GM12874 (cell line): ENCODE results near the gene RAD23B.

Experiments
- TF ChIP-seq, protein P1 (sequence below): IDR thresholded peaks from 2 replicates; pipeline ENCODE4 v1.5.1; 2011; ENCODE audit warnings: low read depth, mild to moderate bottlenecking, control low read depth, low read length, moderate library complexity; ENCODE audit not compliant: insufficient read depth

RAD23B gene

DNA sequence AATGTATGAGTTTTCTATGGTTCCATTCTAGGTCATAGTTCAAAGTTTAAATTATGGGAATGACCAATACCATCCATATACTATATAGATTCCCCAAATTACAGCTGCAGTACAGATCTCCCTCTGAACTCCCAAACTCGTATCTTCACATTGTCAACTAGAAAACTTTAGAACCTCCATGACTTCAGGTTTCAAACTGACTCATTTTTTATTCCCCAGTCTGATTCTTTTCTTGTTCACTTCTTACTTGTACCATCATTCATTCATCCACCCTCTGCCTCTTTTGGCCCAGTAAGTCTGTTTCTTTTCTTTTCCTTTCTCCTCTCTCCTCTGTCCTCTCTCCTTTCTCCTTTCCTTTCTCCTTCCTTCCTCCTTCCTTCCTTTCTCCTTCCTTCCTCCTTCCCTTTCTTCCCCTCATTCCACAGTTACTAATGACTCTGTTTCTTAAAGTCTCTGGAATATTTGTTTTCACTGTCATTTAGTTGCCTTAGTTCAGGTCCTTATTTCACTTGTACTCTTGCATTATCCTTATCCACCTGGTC is 30.5 kb downstream of the RAD23B start:
- TF ChIP-seq, protein P1, sequence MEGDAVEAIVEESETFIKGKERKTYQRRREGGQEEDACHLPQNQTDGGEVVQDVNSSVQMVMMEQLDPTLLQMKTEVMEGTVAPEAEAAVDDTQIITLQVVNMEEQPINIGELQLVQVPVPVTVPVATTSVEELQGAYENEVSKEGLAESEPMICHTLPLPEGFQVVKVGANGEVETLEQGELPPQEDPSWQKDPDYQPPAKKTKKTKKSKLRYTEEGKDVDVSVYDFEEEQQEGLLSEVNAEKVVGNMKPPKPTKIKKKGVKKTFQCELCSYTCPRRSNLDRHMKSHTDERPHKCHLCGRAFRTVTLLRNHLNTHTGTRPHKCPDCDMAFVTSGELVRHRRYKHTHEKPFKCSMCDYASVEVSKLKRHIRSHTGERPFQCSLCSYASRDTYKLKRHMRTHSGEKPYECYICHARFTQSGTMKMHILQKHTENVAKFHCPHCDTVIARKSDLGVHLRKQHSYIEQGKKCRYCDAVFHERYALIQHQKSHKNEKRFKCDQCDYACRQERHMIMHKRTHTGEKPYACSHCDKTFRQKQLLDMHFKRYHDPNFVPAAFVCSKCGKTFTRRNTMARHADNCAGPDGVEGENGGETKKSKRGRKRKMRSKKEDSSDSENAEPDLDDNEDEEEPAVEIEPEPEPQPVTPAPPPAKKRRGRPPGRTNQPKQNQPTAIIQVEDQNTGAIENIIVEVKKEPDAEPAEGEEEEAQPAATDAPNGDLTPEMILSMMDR, result no peak

DNA sequence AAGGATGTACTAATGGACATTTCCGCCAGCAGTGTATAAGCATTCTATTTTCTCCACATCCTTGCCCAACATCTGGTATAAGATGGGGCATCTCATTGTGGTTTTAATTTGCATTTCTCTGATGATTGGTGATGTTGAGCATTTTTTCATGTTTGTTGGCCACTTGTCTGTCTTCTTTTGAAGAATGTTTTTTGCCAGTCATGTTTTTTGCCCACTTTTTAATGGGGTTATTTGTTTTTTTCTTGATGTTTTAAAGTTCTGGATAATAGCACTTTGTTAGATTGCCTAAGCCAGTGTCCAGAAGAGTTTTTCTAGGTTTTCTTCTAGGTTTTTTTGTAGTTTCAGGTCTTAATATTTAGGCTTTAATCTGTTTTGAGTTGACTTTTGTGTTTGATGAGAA is 31.7 kb downstream of the RAD23B start:
- TF ChIP-seq, protein P1, result no peak

DNA sequence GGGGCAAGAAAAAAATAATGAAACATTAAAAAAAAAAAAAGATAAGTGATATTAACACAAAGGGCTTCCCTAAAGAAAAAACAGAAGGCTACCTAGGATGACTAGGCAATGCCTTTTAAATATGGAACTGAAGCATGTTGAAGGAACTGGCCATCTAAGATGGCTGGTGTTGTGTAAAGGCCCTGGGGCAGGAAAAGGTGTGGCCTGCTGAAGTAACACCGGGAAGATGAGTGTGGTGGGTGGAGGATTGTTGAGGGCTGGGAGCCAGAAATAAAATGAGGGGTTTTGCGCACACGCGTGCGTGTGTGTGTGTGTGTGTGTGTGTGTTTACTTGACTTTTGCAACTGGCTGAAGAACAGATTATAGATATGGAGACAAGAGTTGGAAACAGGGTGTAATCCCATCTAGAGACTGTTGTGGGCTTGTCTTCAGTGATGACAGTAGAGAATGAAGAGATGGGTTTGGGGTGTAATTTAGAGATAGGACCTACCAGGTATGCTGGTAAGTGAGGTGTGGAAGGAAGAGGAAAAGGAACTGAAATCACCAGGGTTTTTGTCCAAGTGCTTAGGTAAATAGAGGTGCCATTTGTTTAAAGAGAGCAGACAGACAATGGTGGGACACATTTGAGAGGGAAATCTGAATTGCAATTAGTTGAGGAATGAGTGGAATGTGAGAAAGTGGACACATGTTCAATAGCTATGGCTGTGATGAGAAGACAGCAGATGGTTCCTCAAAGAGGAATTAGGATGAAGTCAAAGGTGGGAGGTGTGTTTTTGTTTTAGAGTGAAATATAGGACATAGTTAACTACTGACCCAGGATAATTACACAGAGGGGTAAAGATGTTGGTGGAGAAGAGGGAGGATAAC is 33.9 kb downstream of the RAD23B start:
- TF ChIP-seq, protein P1, result no peak

DNA sequence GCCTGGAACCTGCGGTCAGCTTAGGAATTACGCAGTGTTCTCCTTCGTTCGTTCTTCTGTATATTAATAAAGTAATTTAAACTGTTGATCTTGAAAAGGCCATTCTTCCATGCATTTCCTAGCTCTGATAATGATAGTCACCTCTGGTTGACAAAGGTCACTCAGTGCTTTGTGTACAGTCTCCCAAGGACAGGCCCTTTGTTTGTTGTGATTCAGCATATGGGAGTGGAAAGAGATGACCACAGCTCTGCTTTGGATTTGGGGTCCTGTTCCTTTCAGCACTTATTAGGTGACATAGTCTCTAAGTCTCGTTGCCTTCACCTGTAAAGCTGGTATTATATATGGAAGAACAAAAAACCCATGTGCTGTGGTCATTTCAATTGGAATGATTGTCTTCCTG is 39.6 kb downstream of the RAD23B start:
- TF ChIP-seq, protein P1, result no peak

DNA sequence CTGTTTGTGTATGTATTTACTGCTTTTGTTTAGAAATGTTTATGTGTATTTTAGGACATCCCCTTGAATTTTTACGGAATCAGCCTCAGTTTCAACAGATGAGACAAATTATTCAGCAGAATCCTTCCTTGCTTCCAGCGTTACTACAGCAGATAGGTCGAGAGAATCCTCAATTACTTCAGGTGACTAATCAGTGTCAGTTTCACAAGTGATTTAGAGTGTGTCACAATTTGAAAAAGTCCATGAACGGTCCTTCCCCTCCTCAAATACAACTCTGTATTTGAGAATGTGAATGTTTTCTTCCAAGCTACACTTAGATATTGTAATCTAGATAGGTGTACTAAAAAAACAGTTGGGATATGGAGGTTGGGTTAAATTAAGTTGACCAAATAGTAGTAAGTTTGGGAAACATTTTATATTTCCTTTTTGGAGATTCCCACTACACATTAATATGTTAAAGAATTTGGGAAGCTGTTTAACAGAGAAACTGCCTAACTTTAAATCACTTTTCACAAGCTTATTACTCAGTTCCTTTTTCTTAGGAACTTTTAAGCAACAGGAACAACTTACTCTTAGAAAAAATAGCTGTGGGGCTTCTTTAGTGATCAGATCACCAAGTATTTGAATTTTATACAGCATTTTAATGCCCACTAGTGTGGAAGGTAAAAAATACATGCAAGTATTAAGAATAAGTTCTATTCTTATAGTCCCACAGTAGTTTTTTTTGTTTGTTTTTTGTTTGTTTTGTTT is 40.9 kb downstream of the RAD23B start:
- TF ChIP-seq, protein P1, result no peak

DNA sequence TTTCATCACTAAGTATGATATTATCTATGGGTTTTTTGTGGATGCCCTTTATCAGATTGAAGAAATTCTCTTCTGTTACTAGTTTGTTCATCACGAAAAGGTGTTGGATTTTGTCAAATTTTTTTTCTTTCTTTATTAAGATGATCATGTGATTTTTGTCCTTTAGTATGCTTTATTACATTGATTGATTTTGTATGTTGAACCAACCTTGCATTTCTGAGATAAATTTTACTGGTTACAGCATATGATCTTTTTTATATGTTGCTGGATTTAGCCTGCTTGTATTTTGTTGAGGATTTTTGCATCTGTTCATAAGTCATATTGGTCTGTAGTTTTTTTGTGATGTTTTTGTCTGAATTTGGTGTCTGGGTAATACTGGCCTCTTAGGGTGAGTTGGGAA is 42.8 kb downstream of the RAD23B start:
- TF ChIP-seq, protein P1, result no peak

DNA sequence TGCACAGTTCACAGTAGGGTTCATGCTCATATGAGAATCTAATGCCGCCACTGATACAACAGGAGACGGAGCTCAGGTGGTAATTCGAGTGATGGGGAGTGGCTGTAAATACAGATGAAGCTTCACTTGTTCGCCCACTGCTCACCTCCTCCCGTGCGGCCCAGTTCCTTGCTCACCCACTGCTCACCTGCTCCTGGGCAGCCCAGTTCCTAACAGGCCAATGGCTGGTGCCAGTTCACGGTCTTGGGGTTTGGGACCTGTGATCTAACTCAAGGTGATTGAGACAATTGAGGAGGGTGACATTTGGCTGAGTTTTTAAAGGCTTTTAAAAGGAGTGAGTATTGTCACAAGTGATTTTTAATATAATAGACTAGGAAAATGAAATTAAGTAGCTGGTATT is 45.4 kb downstream of the RAD23B start:
- TF ChIP-seq, protein P1, result no peak
